IMR-90 (cell line): ENCODE measurements around the gene KLHL6.
"Not testable (repeated sequence)": the region's sequence is repeated elsewhere in the genome, so short reads cannot be mapped to it uniquely, and the experiment has no call there.

Experiments
- BHLHE40 ChIP-seq: fragments of 150-350 bp; IDR thresholded peaks from 2 replicates; pipeline ENCODE4 v1.6.1; 2016; ENCODE audit warnings: mild to moderate bottlenecking, low read depth, low read length
- CEBPB ChIP-seq: IDR thresholded peaks from 2 replicates; pipeline ENCODE4 v1.6.1; 2012; ENCODE audit warnings: low read depth, low read length, improper control_type of control experiment
- FOS ChIP-seq: fragments of 150-350 bp; IDR thresholded peaks from 2 replicates; pipeline ENCODE4 v1.6.1; 2016; ENCODE audit warnings: low read depth, low read length
- MAFK ChIP-seq: IDR thresholded peaks from 2 replicates; pipeline ENCODE4 v1.6.1; 2012; ENCODE audit warnings: low read depth, low read length, improper control_type of control experiment
- POLR2A ChIP-seq: IDR thresholded peaks from 2 replicates; pipeline ENCODE4 v1.6.1; 2012; ENCODE audit warnings: mild to moderate bottlenecking, low read depth, low read length
- RAD21 ChIP-seq: IDR thresholded peaks from 2 replicates; pipeline ENCODE4 v1.6.1; 2012; ENCODE audit warnings: low read length, improper control_type of control experiment
- SMC3 ChIP-seq: fragments of 150-350 bp; IDR thresholded peaks from 2 replicates; pipeline ENCODE4 v1.6.1; 2016; ENCODE audit warnings: low read depth, mild to moderate bottlenecking, antibody characterized with exemption, low read length, moderate library complexity
- TF ChIP-seq, protein P1 (sequence below): conservative IDR thresholded peaks from 2 replicates; pipeline ENCODE4 v1.5.1; 2012; ENCODE audit warnings: mild to moderate bottlenecking, low read depth, low read length, improper control_type of control experiment
- TF ChIP-seq, protein P2 (sequence below): fragments of 150-350 bp; IDR thresholded peaks from 2 replicates; pipeline ENCODE4 v1.6.1; 2017; ENCODE audit warnings: mild to moderate bottlenecking, antibody characterized with exemption, low read length, low read depth

DNA sequence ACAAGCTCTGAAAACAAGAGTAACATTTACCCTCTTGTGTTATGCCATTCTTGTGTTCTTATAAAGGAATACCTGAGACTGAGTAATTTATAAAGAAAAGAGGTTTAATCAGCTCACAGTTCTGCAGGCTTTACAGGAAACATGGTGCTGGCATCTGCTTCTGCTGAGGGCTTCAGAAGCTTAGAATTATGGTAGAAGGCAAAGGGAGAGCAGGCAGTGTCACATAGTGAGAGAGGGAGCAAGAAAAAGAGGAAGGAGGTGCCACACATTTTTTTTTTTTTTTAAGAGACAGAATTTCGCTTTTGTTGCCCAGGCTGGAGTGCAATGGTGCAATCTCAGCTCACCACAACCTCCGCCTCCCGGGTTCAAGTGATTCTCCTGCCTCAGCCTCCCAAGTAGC lies 115.0 kb downstream of the KLHL6 start:
- not testable (repeated sequence) for TF ChIP-seq POLR2A, SMC3, MAFK, RAD21, BHLHE40, FOS, CEBPB
- TF ChIP-seq, protein P1, sequence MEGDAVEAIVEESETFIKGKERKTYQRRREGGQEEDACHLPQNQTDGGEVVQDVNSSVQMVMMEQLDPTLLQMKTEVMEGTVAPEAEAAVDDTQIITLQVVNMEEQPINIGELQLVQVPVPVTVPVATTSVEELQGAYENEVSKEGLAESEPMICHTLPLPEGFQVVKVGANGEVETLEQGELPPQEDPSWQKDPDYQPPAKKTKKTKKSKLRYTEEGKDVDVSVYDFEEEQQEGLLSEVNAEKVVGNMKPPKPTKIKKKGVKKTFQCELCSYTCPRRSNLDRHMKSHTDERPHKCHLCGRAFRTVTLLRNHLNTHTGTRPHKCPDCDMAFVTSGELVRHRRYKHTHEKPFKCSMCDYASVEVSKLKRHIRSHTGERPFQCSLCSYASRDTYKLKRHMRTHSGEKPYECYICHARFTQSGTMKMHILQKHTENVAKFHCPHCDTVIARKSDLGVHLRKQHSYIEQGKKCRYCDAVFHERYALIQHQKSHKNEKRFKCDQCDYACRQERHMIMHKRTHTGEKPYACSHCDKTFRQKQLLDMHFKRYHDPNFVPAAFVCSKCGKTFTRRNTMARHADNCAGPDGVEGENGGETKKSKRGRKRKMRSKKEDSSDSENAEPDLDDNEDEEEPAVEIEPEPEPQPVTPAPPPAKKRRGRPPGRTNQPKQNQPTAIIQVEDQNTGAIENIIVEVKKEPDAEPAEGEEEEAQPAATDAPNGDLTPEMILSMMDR: not testable (repeated sequence)
- TF ChIP-seq, protein P2, sequence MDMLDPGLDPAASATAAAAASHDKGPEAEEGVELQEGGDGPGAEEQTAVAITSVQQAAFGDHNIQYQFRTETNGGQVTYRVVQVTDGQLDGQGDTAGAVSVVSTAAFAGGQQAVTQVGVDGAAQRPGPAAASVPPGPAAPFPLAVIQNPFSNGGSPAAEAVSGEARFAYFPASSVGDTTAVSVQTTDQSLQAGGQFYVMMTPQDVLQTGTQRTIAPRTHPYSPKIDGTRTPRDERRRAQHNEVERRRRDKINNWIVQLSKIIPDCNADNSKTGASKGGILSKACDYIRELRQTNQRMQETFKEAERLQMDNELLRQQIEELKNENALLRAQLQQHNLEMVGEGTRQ: not testable (repeated sequence)
